Measurements from ENCODE around the gene CLIP2. TPM values are rescaled to one million over a fixed set of nuclear protein-coding genes. Genes with fewer than 3 reads are reported as not detected.

Gene CLIP2
- total and polyA plus RNA-seq, 2 of the 4 experiments (the other 2 are of a cell fraction) = 18.1 to 20.7 TPM

- H3K18ac ChIP-seq (ENCODE audit: low read depth, low read length) = no peak overlapping the region
- no peak overlapping the region for H3K23ac ChIP-seq (ENCODE audit: low read depth, low read length)
- intact Hi-C loops (cut with micrococcal nuclease) (no loop called here), in situ Hi-C loops (cut with MboI; ENCODE audit: low sequenced_read_pairs) (no loop called here), dilution Hi-C loops (cut with HindIII; ENCODE audit: low sequenced_read_pairs, unreplicated experiment) (no loop called here)
- H2BK5ac ChIP-seq (ENCODE audit: low read depth, low read length, poor library complexity, severe bottlenecking) = no peak overlapping the region
- H4K5ac ChIP-seq (ENCODE audit: low read depth, low read length) = no peak overlapping the region
- no peak overlapping the region for H3K14ac ChIP-seq (replicated peaks; ENCODE audit: low read depth, low read length)
- H2BK15ac ChIP-seq (ENCODE audit: low read depth, low read length) = no peak overlapping the region
- H3K27ac ChIP-seq (ENCODE audit: insufficient read depth, low read length) = no peak overlapping the region
- no peak overlapping the region for H4K91ac ChIP-seq (ENCODE audit: insufficient read depth, low read depth, low read length)
- POLR2A ChIA-PET (ENCODE audit: unreplicated experiment) = no interaction called here
- H3K56ac ChIP-seq (ENCODE audit: extremely low read depth, insufficient read depth, low read length) = no peak overlapping the region
- H4K20me1 ChIP-seq (ENCODE audit: insufficient read depth, low read length) = no peaks in the 10 kb centered on the region; the same call in 1 of the 2 replicates
- H4K8ac ChIP-seq (ENCODE audit: low read depth in 2 of 2, low read length in 2 of 2) = no peak overlapping the region
- H3K4me1 ChIP-seq (ENCODE audit: control insufficient read depth, insufficient read depth, low read length) = no peaks in the 10 kb centered on the region
- no peak overlapping the region for H3K4ac ChIP-seq (ENCODE audit: low read depth, low read length)
- H2BK120ac ChIP-seq (ENCODE audit: low read depth, low read length) = no peak overlapping the region
- H2AK5ac ChIP-seq (ENCODE audit: low read depth, low read length) = no peak overlapping the region
- BruUV-seq (replicated peaks) = no TSS peak
- no peaks in the 10 kb centered on the region for H3K27me3 ChIP-seq (ENCODE audit: control insufficient read depth, insufficient read depth, low read length)
- no peak overlapping the region for H3K9ac ChIP-seq (ENCODE audit: low read depth, low read length)
- H3K4me3 ChIP-seq (ENCODE audit: insufficient read depth, low read depth, low read length) = no peak overlapping the region
- no peak overlapping the region for H3K4me2 ChIP-seq (ENCODE audit: low read depth, low read length)
- no peak overlapping the region for H2AFZ ChIP-seq (replicated peaks; ENCODE audit: low read length, poor library complexity)
- peaks cover 10% of the 10 kb centered on the region for H3K36me3 ChIP-seq (ENCODE audit: control insufficient read depth, insufficient read depth, low read length)
- 100% methylated on average over 1 of the region's 7 CpGs; no CpG with 5 or more reads in 1 of the 2 experiments for WGBS, 2 experiments (ENCODE audit: extremely low coverage in 2 of 2, insufficient read length in 1 of 2)
- no peak overlapping the region for H2BK20ac ChIP-seq (ENCODE audit: low read depth, low read length)
- H3K9me3 ChIP-seq (ENCODE audit: control insufficient read depth, insufficient read depth, low read length) = no peaks in the 10 kb centered on the region
- CTCF ChIA-PET = no interaction called here
- no peaks in the 10 kb centered on the region; the same call in 1 of the 2 replicates for H3K9me1 ChIP-seq (ENCODE audit: insufficient read depth, low read length)
- H2AK9ac ChIP-seq (replicated peaks; ENCODE audit: low read depth, low read length, poor library complexity) = no peak overlapping the region
- ATAC-seq (ENCODE audit: low read depth) (no peak), DNase-seq (no peak)
- TF ChIP-seq RFX5 (IDR thresholded peaks at IDR 0.05; ENCODE audit: low read depth, low read length) (no peak), MXI1 (IDR thresholded peaks at IDR 0.05; ENCODE audit: borderline replicate concordance, low read depth, low read length) (no peak)
- no peaks in the 10 kb centered on the region for H3K79me1 ChIP-seq (ENCODE audit: low read depth in 1 of 2, low read length in 2 of 2)
Measured at GRCh38 chr7:74409571-74409970, 120.4 kb downstream of the CLIP2 start.
